ENCODE results near the gene RNF217.
"Not testable (repeated sequence)": the region's sequence is repeated elsewhere in the genome, so short reads cannot be mapped to it uniquely, and the experiment has no call there.

RNF217 gene

GRCh38 chr6:124963416-124963785 lies 1.2 kb downstream of the RNF217 start:
- no peak for DNase-seq

GRCh38 chr6:124963831-124964763 lies 1.9 kb downstream of the RNF217 start:
- DNase-seq, result no peak

GRCh38 chr6:124964764-124965105 lies 2.5 kb downstream of the RNF217 start:
- DNase-seq, result no peak

- not testable (repeated sequence) for DNase-seq
These were observed 3.2 kb downstream of the RNF217 start for GRCh38 chr6:124965424-124965850.

- no peak for DNase-seq
These were observed 5.2 kb downstream of the RNF217 start for GRCh38 chr6:124967444-124967843.

- DNase-seq, result no peak
These were observed 6.2 kb downstream of the RNF217 start for GRCh38 chr6:124968401-124968800.

- no peak for DNase-seq
These were observed 8.0 kb downstream of the RNF217 start for GRCh38 chr6:124970243-124970642.

- no peak for DNase-seq
These were observed 8.5 kb downstream of the RNF217 start for GRCh38 chr6:124970763-124971162.

GRCh38 chr6:124973780-124974179 lies 11.5 kb downstream of the RNF217 start:
- DNase-seq, result no peak

GRCh38 chr6:124974771-124975377 lies 12.6 kb downstream of the RNF217 start:
- DNase-seq, result no peak

- DNase-seq, result no peak
These were observed 15.1 kb downstream of the RNF217 start for GRCh38 chr6:124977067-124977908.

- no peak for DNase-seq
These were observed 16.4 kb downstream of the RNF217 start for GRCh38 chr6:124978451-124979293.

GRCh38 chr6:124979294-124979678 lies 17.0 kb downstream of the RNF217 start:
- no peak for DNase-seq

- DNase-seq, result no peak
These were observed 20.4 kb downstream of the RNF217 start for GRCh38 chr6:124982669-124983068.

GRCh38 chr6:124983383-124984083 lies 21.3 kb downstream of the RNF217 start:
- DNase-seq, result no peak

GRCh38 chr6:124984668-124985338 lies 22.6 kb downstream of the RNF217 start:
- no peak for DNase-seq

- DNase-seq, result no peak
These were observed 23.9 kb downstream of the RNF217 start for GRCh38 chr6:124986164-124986563.

GRCh38 chr6:124987291-124987690 lies 25.1 kb downstream of the RNF217 start:
- DNase-seq, result no peak

GRCh38 chr6:124987999-124988591 lies 25.9 kb downstream of the RNF217 start:
- DNase-seq, result no peak

GRCh38 chr6:124989136-124989983 lies 27.1 kb downstream of the RNF217 start:
- no peak for DNase-seq

Data from stimulated activated CD4-positive, alpha-beta T cell treated with anti-CD3 and anti-CD28 coated beads, Interleukin-4, amount 100 ng/mL, for 1 hour (primary cell).